HL-60 (cell line): ENCODE data around the gene RBM27.

Source experiments
- GABPA ChIP-seq: IDR thresholded peaks from 2 replicates; pipeline ENCODE4 v1.6.1; 2012; ENCODE audit warnings: low read depth
- POLR2AphosphoS5 ChIP-seq: IDR thresholded peaks from 2 replicates; pipeline ENCODE4 v1.6.1; 2012; ENCODE audit warnings: low read depth
- TF ChIP-seq, protein P1 (sequence below): IDR thresholded peaks from one replicate; pipeline ENCODE4 v1.5.1; 2011; ENCODE audit warnings: low read length, control low read depth, inconsistent platforms; ENCODE audit not compliant: insufficient read depth

GRCh38 chr5:146173597-146173996, 29.8 kb upstream of the RBM27 start:
- TF ChIP-seq, protein P1, sequence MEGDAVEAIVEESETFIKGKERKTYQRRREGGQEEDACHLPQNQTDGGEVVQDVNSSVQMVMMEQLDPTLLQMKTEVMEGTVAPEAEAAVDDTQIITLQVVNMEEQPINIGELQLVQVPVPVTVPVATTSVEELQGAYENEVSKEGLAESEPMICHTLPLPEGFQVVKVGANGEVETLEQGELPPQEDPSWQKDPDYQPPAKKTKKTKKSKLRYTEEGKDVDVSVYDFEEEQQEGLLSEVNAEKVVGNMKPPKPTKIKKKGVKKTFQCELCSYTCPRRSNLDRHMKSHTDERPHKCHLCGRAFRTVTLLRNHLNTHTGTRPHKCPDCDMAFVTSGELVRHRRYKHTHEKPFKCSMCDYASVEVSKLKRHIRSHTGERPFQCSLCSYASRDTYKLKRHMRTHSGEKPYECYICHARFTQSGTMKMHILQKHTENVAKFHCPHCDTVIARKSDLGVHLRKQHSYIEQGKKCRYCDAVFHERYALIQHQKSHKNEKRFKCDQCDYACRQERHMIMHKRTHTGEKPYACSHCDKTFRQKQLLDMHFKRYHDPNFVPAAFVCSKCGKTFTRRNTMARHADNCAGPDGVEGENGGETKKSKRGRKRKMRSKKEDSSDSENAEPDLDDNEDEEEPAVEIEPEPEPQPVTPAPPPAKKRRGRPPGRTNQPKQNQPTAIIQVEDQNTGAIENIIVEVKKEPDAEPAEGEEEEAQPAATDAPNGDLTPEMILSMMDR, result no peak
- TF ChIP-seq POLR2AphosphoS5, result no peak
- TF ChIP-seq GABPA, result no peak
